SK-N-SH treated with all-trans-retinoic acid at 6 μM for 48 hours (cell line): ENCODE results near the gene CEBPA.

Experiments used
- ARNTL ChIP-seq: fragments of 450-650 bp; formaldehyde crosslinking; IDR thresholded peaks from 2 replicates; pipeline ENCODE4 v1.5.0; 2020; ENCODE audit warnings: low read depth, mild to moderate bottlenecking, moderate library complexity, borderline replicate concordance
- OSR1 ChIP-seq: fragments of 250-450 bp; sonication (Bioruptor Pico); IDR thresholded peaks from 2 replicates; pipeline ENCODE4 v1.8.0; 2022; ENCODE audit warnings: moderate library complexity, mild to moderate bottlenecking, inconsistent platforms
- POU6F1 ChIP-seq: fragments of 250-450 bp; sonication (Bioruptor Pico); IDR thresholded peaks from 2 replicates; pipeline ENCODE4 v1.8.0; 2021; ENCODE audit warnings: low read depth, mild to moderate bottlenecking, moderate library complexity, borderline replicate concordance
- ZFP3 ChIP-seq: fragments of 250-450 bp; sonication (Bioruptor Pico); IDR thresholded peaks from 2 replicates; pipeline ENCODE4 v1.5.0; 2020; ENCODE audit warnings: mild to moderate bottlenecking, moderate library complexity
- ZNF70 ChIP-seq: fragments of 450-650 bp; formaldehyde crosslinking; IDR thresholded peaks from 2 replicates; pipeline ENCODE4 v1.5.0; 2020; ENCODE audit warnings: mild to moderate bottlenecking, moderate library complexity

GRCh38 chr19:33290082-33290815, 12.1 kb downstream of the CEBPA start:
- no peak for TF ChIP-seq ZFP3 (CRISPR knock-in tag)
- TF ChIP-seq ZNF70 = no peak
- no peak for TF ChIP-seq OSR1 (CRISPR knock-in tag)
- no peak for TF ChIP-seq POU6F1 (CRISPR knock-in tag)
- TF ChIP-seq ARNTL (CRISPR knock-in tag) = no peak
